ENCODE measurements around the gene POU4F2.

DNA sequence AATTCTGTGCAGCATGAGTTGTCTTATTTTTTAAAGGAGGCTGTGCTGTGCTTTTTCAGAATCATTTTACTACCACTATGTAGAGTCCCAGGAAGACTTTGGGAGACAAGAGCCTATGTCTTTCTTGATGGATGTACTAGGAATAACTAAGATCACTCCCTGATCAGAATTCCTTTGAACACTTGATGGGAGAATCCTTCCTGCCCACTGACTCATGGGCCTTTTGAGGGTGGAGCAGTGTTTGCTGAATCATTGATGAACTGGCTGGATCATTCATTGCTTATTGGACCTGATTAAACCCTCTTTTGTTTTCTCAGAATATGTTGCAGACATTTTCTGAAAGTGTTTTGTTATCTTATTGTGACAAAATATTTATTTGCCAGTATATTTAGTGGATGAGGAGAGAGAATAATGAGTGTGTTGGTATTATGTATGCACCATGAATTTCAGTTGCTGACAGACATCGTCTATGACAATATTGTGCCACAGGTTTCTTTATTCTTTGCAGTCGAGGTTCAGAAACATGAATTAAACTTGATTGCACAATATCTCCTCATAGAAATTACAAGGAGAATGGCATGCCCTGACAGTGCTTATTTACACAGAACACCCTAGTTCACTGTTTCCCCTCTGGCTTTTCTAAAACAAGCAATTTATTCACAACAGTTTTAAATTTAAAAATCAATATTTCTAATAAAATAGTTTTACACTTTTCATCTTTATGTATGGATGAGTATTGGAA is 36.3 kb downstream of the POU4F2 start:
- TF ChIP-seq, protein P1, sequence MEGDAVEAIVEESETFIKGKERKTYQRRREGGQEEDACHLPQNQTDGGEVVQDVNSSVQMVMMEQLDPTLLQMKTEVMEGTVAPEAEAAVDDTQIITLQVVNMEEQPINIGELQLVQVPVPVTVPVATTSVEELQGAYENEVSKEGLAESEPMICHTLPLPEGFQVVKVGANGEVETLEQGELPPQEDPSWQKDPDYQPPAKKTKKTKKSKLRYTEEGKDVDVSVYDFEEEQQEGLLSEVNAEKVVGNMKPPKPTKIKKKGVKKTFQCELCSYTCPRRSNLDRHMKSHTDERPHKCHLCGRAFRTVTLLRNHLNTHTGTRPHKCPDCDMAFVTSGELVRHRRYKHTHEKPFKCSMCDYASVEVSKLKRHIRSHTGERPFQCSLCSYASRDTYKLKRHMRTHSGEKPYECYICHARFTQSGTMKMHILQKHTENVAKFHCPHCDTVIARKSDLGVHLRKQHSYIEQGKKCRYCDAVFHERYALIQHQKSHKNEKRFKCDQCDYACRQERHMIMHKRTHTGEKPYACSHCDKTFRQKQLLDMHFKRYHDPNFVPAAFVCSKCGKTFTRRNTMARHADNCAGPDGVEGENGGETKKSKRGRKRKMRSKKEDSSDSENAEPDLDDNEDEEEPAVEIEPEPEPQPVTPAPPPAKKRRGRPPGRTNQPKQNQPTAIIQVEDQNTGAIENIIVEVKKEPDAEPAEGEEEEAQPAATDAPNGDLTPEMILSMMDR (conservative IDR thresholded peaks at IDR 0.05), result no peak
- TF ChIP-seq ZFX (IDR thresholded peaks at IDR 0.05), result no peak
